Lower lobe of right lung (tissue), 2 donors: ENCODE data around the gene AIF1L. TPM values are rescaled to one million over a fixed set of nuclear protein-coding genes. Genes with fewer than 3 reads are reported as not detected.
A peak's percentile ranks its signal among the peaks of the same experiment; 100 is the strongest.

Source experiments
- ATAC-seq, 2 donors: fragments of 200-7000 bp; cut with Tn5 transposase; one replicate each; pipeline ENCODE4 v1.9.1; 2020 to 2022; ENCODE audit warnings: mild to moderate bottlenecking in 2 of 2, moderate library complexity in 2 of 2
- DNase-seq: peaks from one replicate; pipeline ENCODE4 v3.0.0-alpha.2; 2020
- H3K27ac ChIP-seq: fragments of 200-600 bp; one replicate; pipeline ENCODE4 v1.8.0; 2022
- H3K27me3 ChIP-seq: fragments of 200-600 bp; one replicate; pipeline ENCODE4 v1.8.0; 2022; ENCODE audit warnings: low read depth
- H3K36me3 ChIP-seq: fragments of 200-600 bp; one replicate; pipeline ENCODE4 v1.8.0; 2022; ENCODE audit warnings: mild to moderate bottlenecking
- H3K4me1 ChIP-seq: fragments of 200-600 bp; one replicate; pipeline ENCODE4 v1.8.0; 2022
- H3K4me3 ChIP-seq: fragments of 200-600 bp; one replicate; pipeline ENCODE4 v1.8.0; 2022; ENCODE audit warnings: mild to moderate bottlenecking
- H3K9me3 ChIP-seq: fragments of 200-600 bp; one replicate; pipeline ENCODE4 v1.8.0; 2022
- intact Hi-C: fragments of 100-400 bp; cut with DNase I; formaldehyde crosslinking; loops from one replicate; pipeline ENCODE4 v1.11.0; 2022
- total RNA-seq: library from RNA; stranded (reverse); fragmentation: NEBNext Ultra II Directional; extraction: Animal tissue kit (Norgen Biotek cat#: 25700); gene quantifications from one replicate; pipeline ENCODE4 v1.2.1, GENCODE V29; 2021
- TF ChIP-seq, protein P1 (sequence below): fragments of 200-600 bp; IDR thresholded peaks from one replicate; pipeline ENCODE4 v1.8.0; 2022; ENCODE audit warnings: antibody characterized with exemption, mild to moderate bottlenecking
- donor health status: DM: no; HTN: yes; CAD: no; lungs with severe emphysema.

Gene AIF1L
- total RNA-seq, 1 donor from 2014 or later = 16.0 TPM

DNA sequence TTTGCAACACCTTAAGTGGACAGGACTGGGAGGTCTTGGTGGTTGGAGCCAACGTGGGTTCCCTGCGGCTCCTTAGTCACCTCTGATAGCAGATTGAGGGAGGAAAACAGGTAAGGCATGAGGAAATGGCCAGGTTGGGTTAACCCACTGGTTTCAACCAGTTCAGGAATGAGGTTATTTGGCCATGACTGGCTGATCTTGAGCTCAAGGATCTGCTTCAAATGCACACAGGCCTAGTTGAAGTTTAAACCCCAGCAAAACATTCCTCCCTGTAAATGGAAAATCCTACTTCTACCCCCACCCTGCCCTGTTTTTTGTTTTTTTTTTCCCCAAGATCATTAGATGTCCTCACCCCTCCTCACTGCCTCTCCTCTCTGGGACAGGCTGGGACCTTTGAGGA, 25.8 kb downstream of the AIF1L start:
- TF ChIP-seq, protein P1, sequence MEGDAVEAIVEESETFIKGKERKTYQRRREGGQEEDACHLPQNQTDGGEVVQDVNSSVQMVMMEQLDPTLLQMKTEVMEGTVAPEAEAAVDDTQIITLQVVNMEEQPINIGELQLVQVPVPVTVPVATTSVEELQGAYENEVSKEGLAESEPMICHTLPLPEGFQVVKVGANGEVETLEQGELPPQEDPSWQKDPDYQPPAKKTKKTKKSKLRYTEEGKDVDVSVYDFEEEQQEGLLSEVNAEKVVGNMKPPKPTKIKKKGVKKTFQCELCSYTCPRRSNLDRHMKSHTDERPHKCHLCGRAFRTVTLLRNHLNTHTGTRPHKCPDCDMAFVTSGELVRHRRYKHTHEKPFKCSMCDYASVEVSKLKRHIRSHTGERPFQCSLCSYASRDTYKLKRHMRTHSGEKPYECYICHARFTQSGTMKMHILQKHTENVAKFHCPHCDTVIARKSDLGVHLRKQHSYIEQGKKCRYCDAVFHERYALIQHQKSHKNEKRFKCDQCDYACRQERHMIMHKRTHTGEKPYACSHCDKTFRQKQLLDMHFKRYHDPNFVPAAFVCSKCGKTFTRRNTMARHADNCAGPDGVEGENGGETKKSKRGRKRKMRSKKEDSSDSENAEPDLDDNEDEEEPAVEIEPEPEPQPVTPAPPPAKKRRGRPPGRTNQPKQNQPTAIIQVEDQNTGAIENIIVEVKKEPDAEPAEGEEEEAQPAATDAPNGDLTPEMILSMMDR = no peak
- DNase-seq = no peak

DNA sequence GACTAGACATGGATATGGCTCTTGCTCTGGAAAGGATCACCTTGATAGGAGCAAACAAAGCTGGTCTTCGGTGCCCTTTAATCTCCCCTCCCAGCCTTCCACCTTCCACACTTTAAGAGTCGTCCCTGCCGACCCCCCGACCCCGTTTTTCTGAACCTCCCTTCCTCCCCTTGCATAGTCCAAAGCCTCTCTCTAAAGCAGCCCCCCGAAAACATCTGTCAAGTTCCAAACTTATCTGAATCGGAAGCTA, 28.6 kb downstream of the AIF1L start:
- peak overlapping the region; percentile 85 for H3K4me3 ChIP-seq
- no peak for DNase-seq
- intact Hi-C loops = no loop called here
- TF ChIP-seq, protein P1 = no peak
- H3K36me3 ChIP-seq = peaks cover 29% of the 10 kb centered on the region
- no peaks in the 10 kb centered on the region for H3K27me3 ChIP-seq
- H3K9me3 ChIP-seq = no peaks in the 10 kb centered on the region
- H3K4me1 ChIP-seq = peaks cover 22% of the 10 kb centered on the region
- peak in 1 of 2 donors; percentile 1 for ATAC-seq
- peak overlapping the region; percentile 90 for H3K27ac ChIP-seq

More for the DNA sequence above, 25.8 kb downstream of the AIF1L start:
- H3K27ac ChIP-seq = no peak overlapping the region
- no peaks in the 10 kb centered on the region for H3K27me3 ChIP-seq
- intact Hi-C loops = no loop called here
- H3K36me3 ChIP-seq = peaks cover under 1% of the 10 kb centered on the region
- no peaks in the 10 kb centered on the region for H3K9me3 ChIP-seq
- H3K4me3 ChIP-seq = no peak overlapping the region
- peaks cover 26% of the 10 kb centered on the region for H3K4me1 ChIP-seq
- no peak for ATAC-seq

GRCh38 chr9:131125288-131126058, 29.1 kb downstream of the AIF1L start, which contains the start of gene NUP214:
Gene NUP214, plus strand, starts transcription at chr9:131125586. Its CDS starts 119 bp downstream, at chr9:131125705.
- intact Hi-C loops = no loop called here
- peak; percentile 100 for ATAC-seq
- no peaks in the 10 kb centered on the region for H3K27me3 ChIP-seq
- H3K27ac ChIP-seq = peak within 1 kb of the TSS; percentile 90
- DNase-seq = peak; percentile 100
- peaks cover 34% of the 10 kb centered on the region for H3K36me3 ChIP-seq
- no peaks in the 10 kb centered on the region for H3K9me3 ChIP-seq
- peak within 1 kb of the TSS; percentile 85 for H3K4me3 ChIP-seq
- peaks cover 22% of the 10 kb centered on the region for H3K4me1 ChIP-seq
- TF ChIP-seq, protein P1 = no peak

GRCh38 chr9:131126059-131126426, 29.7 kb downstream of the AIF1L start:
- Histone ChIP-seq H3K27ac (peak overlapping the region; percentile 90), H3K36me3 (peaks cover 39% of the 10 kb centered on the region), H3K9me3 (no peaks in the 10 kb centered on the region), H3K4me3 (peak overlapping the region; percentile 85), H3K27me3 (no peaks in the 10 kb centered on the region), H3K4me1 (peaks cover 22% of the 10 kb centered on the region)
- intact Hi-C loops = no loop called here
- ATAC-seq (no peak), DNase-seq (no peak)
- TF ChIP-seq, protein P1 = no peak

GRCh38 chr9:131129183-131129582, 32.9 kb downstream of the AIF1L start:
- no peak overlapping the region for H3K27ac ChIP-seq
- TF ChIP-seq, protein P1 = no peak
- no peak overlapping the region for H3K4me3 ChIP-seq
- DNase-seq = no peak
- ATAC-seq = no peak
- peaks cover 22% of the 10 kb centered on the region for H3K4me1 ChIP-seq
- H3K36me3 ChIP-seq = peaks cover 71% of the 10 kb centered on the region
- intact Hi-C loops = no loop called here
- no peaks in the 10 kb centered on the region for H3K9me3 ChIP-seq
- H3K27me3 ChIP-seq = no peaks in the 10 kb centered on the region
